Skin of body (tissue), 2 donors: Measurements from ENCODE around the gene HS3ST3A1. TPM values are rescaled to one million over a fixed set of nuclear protein-coding genes. Genes with fewer than 3 reads are reported as not detected.

Experiments
- DNase-seq: peaks from one replicate; lab custom pipeline; 2025; lab: John Stamatoyannopoulos, UW
- total RNA-seq: library from RNA; depleted of rRNA; stranded (reverse); fragments of >200 nt; gene quantifications from one replicate; pipeline ENCODE4 v1.2.3, GENCODE V29; 2014

HS3ST3A1 gene
- 1.9 TPM for total RNA-seq

DNA sequence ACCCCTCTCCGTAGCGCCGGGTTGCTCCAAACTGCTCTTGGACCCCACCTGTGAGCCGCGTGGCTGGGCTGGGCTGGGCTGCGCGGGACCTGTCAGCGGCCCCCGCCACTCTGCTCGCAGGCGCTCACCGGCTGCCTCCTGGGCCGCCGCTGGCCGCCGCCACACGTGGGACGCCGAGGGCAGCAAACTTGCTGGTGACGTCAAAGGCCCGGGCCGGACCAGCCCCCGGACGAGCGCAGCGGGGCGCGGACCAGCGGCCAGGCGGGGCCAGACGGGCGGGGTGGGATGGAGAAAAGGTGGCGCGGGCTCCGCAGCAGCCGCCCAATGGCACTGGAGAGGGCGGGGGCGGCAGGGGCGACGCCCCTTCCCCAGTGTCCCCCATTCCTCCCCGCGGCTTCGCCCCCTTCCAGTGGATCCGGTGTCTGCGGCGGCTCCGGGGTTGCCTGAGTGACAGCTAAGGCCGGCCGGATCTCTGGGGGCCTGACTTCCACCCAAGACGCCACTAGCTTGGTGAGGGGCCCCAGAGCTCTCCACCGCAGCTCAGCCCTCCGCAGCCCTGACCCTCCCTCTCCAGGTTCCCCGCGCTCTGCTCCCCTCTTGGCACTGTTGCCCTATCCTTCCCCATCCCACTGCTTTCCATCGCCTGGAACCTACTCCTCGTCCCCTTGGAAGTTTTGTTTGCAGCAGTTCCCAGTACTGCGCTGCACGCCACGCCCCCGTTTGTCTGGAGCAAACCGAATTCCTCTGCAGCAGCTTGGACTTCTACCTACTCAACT lies at the start of gene HS3ST3A1:
Gene HS3ST3A1 (minus strand): TSS at position 154 of the 776 bp plus-strand sequence. CDS start 800 bp downstream, outside the sequence.
- DNase-seq: peak; percentile 6

DNA sequence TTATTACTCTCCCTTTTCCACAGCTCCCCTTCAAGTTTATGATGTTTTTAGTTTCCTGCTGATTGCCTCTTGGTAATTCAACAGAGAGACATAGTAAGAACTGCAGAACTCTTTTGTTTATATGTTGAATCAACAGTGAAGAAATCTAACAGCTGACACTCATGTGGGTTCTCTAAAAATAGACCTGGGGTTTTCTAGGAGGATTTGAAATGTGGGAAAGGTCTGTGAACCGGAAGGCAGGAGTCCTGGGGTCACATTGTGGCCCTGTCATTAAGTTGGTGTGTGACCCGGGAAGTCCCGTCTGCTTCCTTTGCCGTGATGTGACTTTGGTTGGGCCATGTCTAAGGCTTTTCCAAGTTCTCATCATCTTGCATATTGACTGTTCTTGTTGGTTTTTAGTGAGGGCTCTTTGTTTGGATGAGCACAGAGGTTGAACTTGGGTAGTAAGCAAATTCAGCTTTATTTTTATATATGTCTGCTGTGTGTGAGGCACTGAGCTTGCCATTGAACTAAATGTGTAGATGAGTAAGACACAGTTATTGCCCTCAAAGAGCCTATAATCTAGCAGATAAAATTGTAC lies 48.5 kb upstream of the HS3ST3A1 start:
- no peak for DNase-seq

GRCh38 chr17:13647543-13648021 lies 45.9 kb upstream of the HS3ST3A1 start:
- peak; percentile 79 for DNase-seq

GRCh38 chr17:13646969-13647542 lies 45.3 kb upstream of the HS3ST3A1 start:
- DNase-seq: peak; percentile 79

GRCh38 chr17:13646411-13646810 lies 44.7 kb upstream of the HS3ST3A1 start:
- no peak for DNase-seq

DNA sequence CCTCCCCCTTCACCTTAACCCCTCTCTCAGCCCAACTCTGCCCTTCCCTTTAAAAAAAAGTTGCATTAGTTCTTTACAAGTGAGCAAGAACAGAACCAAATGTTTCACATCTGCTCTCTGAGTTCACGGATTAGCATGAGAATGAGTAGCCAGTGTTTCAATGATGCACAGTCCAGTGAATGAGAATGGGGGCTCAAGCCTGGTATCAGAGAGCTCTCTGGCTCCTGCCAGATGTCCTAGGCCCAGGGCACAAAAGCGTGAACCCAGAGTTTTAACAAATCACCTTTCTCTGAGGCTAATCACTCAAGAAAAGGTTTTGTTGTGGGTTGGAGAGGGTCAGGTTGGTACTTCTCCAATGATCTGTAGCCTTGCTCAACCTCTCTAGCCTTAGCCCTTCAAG lies 41.5 kb upstream of the HS3ST3A1 start:
- DNase-seq: no peak

DNA sequence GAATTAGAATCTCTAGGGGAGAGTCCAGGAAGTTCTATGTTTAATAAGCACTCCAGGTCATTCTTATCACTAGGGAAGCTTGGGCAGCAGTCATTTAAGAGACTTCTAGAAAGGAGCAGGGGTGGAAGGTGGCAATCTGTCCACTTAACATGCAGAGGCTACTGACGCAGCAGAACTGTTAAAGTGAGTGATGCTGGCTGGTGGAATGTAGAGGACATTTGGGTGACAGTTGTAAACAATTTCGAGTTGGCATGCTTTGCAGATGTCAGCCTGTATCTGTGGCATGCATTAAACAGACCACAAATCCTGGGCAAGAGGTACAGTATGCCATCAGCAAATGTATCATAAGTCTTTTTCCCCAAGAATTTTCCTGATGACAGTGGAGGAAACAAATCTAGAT lies 40.5 kb upstream of the HS3ST3A1 start:
- DNase-seq: no peak

- no peak for DNase-seq
These were observed 38.8 kb upstream of the HS3ST3A1 start for GRCh38 chr17:13640551-13640950.

DNA sequence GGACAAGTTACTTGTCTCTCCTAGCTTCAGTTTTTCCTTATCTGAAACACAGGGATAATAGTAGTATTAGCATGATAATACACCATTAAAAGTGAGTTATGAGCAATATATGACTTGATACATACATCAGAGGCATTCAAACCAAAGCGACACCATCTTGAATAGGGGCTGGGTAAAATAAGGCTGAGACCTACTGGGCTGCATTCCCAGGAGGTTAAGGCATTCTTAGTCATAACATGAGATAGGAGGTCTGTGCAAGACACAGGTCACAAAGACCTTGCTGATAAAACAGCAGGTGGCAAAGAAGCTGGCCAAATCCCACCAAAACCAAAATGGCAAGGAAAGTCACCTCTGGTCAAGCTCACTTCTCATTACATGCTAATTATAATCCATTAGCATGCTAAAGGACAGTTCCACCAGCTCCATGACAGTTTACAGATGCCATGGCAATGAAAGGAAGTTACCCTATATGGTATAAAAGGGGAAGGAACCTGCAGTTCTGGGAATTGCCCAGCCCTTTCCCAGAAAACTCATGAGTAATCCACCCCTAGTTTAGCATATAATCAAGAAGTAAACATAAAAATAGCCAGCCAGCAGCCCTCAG lies 37.2 kb upstream of the HS3ST3A1 start:
- DNase-seq: no peak

- DNase-seq: no peak
These were observed 35.2 kb upstream of the HS3ST3A1 start for GRCh38 chr17:13636951-13637350.

DNA sequence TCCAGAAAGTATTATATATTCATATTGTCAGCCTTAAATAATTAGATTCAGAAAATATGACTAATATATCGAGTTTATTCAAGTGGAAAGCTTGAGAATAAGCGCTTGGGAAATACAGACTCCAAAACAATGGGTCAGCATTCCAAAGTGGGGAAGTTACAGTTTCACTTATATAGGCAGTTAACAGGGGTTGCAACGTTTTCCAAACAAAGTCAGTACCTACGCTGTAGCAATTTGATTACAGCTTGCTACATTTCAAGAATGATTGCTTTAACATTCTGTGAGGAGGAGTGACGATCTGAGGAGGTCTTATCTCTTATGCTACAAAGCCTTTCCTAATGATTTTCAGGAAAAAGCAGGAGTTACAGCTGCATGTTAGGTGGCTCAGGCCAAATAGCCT lies 34.2 kb upstream of the HS3ST3A1 start:
- DNase-seq: no peak

- no peak for DNase-seq
These were observed 32.3 kb upstream of the HS3ST3A1 start for GRCh38 chr17:13634021-13634420.

- DNase-seq: no peak
These were observed 29.8 kb upstream of the HS3ST3A1 start for GRCh38 chr17:13631529-13631928.

DNA sequence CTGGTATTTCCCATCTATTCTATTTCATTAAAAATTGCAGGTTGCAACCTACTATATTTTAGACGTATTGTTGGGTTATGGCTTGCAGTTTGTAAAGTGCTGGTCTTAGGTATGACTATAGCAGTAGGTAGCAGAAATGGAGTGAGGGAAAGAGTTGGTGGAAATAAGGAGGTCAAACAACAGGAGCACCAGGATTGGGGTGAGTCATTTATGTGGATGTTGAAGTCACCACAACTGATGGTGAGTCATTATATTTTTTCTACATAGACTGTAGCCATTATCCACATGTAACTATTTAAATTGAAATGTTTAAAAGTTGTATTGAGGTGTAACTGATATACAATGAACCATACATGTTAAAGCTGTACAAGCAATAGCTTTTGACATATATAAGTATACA lies 25.0 kb upstream of the HS3ST3A1 start:
- DNase-seq: no peak

DNA sequence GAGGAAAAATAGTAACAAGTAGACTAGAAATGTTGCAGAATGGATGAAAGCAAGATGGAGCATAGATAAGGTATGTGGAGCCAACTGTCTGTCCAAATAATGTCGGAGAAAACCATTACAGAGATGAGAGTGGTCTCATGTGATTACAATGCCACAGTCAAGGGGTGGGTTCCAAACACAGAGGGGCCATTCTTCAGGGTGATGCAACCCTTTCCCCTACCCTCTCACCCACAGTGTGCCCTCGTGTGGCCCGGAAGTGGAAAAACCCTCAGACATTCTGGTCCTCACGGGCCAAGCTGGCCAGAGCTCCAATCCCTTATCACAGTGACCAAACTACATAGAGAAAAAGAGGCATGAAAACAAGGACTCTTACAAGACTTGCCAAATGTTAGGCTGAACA lies 17.7 kb upstream of the HS3ST3A1 start:
- DNase-seq: no peak

GRCh38 chr17:13616031-13616430 lies 14.3 kb upstream of the HS3ST3A1 start:
- no peak for DNase-seq

- DNase-seq: no peak
These were observed 8.2 kb upstream of the HS3ST3A1 start for GRCh38 chr17:13609941-13610340.

- DNase-seq: no peak
These were observed 380 bp downstream of the HS3ST3A1 start for GRCh38 chr17:13601322-13601775.

- no peak for DNase-seq
These were observed 1.0 kb downstream of the HS3ST3A1 start for GRCh38 chr17:13600475-13601321.

GRCh38 chr17:13599864-13600263 lies 1.9 kb downstream of the HS3ST3A1 start:
- no peak for DNase-seq

- no peak for DNase-seq
These were observed 2.6 kb downstream of the HS3ST3A1 start for GRCh38 chr17:13599168-13599577.
